Hepatocyte (in vitro differentiated cells): ENCODE measurements around the gene DEGS2.

ENCODE experiments used
- EZH2 ChIP-seq: fragments of 200-600 bp; sonication (generic); IDR thresholded peaks from 2 replicates; pipeline ENCODE4 v1.6.1; 2016; ENCODE audit warnings: antibody characterized with exemption, mild to moderate bottlenecking, borderline replicate concordance
- TF ChIP-seq, protein P1 (sequence below): fragments of 200-600 bp; sonication (generic); IDR thresholded peaks from 2 replicates; pipeline ENCODE4 v1.5.1; 2016; ENCODE audit warnings: antibody characterized with exemption, mild to moderate bottlenecking; ENCODE audit not compliant: poor library complexity

- TF ChIP-seq, protein P1, sequence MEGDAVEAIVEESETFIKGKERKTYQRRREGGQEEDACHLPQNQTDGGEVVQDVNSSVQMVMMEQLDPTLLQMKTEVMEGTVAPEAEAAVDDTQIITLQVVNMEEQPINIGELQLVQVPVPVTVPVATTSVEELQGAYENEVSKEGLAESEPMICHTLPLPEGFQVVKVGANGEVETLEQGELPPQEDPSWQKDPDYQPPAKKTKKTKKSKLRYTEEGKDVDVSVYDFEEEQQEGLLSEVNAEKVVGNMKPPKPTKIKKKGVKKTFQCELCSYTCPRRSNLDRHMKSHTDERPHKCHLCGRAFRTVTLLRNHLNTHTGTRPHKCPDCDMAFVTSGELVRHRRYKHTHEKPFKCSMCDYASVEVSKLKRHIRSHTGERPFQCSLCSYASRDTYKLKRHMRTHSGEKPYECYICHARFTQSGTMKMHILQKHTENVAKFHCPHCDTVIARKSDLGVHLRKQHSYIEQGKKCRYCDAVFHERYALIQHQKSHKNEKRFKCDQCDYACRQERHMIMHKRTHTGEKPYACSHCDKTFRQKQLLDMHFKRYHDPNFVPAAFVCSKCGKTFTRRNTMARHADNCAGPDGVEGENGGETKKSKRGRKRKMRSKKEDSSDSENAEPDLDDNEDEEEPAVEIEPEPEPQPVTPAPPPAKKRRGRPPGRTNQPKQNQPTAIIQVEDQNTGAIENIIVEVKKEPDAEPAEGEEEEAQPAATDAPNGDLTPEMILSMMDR: no peak
- TF ChIP-seq EZH2: no peak
These were observed 35.8 kb downstream of the DEGS2 start for GRCh38 chr14:100123618-100124017.
